NCI-H345 (cell line): ENCODE results near the gene KCNT1.

ENCODE experiments used
- DNase-seq: peaks from one replicate; lab custom pipeline; 2025; lab: John Stamatoyannopoulos, UW

KCNT1 gene

DNA sequence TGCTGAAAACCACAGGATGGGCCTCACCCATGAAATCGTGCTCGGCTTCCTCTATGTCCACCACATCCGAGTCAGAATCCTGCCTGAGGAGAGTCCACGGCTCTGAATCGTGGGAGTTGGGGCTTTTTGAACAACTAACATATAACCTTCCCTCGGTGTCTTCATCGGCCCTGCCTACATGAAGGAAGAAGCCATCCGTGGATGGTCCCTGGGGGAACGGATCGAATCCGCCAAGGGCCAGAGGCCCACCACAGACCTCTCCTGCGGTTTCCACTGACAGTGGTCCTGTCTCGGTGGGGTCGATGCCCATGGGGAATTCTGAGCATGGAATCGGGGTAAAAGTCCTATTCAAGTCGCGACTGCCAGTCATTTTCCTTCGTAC is 120.4 kb downstream of the KCNT1 start:
- no peak for DNase-seq

DNA sequence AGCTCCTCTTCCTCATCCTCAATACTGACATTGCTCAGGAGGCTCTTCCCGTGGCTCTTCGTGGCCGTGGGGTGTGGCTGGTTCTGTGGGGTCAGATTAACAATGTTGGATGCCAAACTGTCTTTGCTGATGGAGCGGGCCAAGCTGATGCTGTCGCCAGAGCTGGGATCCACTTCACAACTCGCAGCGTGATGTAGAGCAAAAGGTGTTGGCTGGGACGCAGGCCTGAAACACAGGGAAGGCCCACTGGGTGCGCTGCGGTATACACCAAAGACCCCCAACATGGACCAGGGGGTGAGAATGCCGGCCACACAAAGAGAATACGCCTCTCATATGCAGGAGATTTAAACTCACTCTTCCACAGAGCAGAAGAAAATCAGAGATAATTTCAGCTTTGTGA is 121.1 kb downstream of the KCNT1 start:
- no peak for DNase-seq

DNA sequence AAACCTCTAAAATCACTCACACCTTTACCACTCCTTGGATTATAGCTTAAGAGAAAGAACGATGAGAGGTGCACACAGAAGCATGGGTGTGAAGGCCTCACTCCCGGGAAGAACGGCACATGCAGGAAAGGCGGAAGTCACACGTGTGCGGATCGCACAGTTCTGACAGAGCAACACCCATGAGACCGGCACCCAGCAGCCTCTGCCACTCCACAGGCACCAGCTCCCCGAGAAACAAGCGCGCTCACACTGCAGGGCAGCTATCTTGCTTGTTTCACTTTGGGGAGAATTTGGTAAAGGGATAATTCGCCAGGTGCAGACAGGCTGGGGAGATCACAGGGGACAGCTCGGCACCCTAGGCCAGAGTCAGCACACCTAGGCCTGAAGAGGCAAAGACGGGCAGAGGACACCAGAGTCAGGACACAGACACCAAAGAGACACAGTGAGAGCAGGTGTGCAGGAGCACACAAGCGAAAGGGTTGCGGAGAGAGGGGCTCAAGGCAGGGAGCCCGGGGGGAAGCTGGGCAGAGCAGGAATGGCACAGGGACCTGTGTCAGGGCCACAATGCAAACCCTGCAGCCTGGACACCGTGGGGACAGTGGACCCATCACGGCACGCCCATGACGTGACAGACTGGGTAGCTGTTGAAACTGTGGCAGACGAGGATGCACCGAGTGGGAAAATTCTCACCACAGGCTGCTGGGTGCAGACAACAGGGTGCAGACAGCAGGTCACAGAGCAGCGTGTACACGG is 123.6 kb downstream of the KCNT1 start:
- DNase-seq = no peak

DNA sequence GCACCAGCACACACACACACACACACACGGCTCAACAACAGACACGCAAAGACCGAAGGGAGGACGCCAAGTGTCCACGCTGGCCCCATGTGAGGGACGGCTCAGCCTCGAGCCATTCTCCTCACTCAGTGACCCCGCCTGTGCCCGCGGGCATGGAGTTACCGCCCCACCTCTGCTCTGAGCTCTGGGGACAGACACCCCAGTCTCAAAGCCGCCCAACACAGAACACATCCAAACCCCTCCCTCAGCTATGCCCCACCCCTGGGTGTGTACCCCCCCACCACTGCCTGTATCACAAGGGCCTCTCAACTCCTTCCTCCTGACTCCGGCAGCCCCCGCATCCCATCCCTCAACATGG is 124.2 kb downstream of the KCNT1 start:
- DNase-seq = no peak

DNA sequence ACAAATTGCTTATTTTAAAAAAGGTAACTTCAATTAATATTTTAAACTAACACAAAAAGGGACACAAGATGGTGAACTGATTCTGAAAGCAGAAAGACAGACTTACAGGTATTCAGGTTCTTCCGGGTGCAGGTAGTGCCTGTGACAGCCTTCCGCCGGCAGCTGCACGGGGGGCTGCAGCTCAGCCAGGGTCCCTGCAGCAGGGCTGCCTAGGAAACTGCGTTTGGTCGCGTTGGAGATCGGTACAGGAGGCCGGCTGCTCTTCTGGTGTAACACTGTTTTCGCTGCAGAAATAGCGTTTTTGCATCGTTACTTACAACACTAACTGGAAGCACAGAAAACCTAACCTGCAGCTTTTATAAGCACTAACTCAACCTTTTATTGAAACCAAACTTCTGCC is 125.3 kb downstream of the KCNT1 start:
- no peak for DNase-seq

DNA sequence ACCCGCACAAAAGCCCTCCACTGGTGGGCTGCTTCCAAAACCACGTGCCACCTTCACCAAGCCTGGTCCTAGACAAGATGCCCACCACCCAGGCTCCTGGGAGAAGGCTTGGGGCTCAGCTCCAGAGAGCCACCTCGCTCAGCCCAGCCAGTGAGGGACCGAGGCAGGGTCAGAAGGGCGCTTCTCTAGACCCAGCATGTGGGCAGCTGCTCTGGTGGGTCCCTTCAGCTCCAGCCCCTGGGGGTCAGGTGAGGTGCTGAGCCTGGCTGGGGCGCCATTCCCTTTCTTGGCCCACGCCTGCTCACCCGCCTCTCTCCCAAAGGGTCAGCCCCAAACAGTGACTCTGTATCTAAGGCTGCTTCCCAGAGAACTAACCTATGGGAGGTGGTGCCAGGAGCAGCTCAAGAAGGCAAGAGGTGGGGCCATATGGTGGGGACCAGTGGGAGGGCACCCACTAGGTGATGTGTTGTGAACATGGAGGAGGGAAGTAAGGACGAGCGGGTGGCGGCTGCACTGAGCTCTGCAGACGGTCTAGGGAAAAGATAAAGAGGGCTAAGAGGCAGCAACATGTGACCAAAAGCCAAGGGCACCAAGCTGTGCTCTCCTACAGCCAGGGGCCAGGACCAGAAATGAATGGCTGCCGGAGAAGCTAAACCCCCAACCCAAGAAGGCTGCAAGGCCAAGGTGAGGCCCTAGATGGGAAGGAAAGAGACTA is 126.0 kb downstream of the KCNT1 start:
- no peak for DNase-seq

DNA sequence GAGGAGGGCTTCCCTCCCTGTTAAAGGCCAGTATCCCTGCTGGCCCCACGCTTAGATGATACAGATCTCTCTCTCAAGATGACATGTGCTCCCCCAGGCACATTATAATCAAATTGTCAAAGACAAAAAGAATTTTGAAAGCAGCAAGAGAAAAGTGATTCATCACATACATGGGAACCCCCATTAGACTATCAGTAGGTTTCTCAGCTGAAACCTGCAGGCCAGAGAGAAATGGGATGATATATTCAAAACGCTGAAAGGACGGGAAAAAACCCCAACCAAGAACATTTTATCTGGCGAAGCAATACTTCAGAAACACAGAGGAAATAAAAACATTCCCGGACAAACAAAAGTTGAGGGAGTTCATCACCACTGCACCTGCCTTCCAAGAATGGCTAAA is 126.7 kb downstream of the KCNT1 start:
- no peak for DNase-seq

DNA sequence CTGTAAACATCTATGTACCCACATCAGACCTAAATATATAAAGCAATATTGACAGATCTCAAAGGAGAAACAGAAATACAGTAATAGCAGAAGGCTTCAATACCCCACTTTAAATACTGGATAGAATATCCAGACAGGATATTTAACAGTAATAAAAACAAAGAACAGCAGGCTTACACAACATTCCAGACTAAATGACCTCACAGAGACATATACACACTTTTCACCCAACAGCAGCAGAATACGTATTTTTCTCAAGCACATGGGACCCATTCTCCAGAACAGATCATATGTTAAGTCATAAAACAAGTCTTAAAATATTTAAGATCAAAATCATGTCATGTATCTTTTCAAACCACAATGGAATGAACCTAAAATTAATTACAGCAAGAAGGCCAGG is 128.5 kb downstream of the KCNT1 start:
- no peak for DNase-seq

DNA sequence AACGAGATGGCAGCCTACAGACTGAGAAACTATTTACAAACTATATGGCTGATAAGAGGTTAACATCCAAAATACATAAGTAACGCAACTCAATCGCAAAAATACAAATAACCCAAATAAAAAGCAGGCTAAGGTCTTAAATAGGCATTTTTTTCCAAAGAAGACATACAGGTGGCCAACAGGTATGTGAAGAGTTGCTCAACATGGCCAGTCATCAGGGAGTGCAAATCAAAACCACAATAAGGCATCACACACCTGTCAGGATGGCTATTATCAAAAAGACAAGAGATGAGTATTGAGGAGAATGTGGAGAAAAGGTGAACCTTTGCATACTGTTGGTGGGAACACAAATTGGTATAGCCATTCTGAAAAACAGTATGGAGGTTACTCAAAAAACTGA is 131.9 kb downstream of the KCNT1 start:
- no peak for DNase-seq

DNA sequence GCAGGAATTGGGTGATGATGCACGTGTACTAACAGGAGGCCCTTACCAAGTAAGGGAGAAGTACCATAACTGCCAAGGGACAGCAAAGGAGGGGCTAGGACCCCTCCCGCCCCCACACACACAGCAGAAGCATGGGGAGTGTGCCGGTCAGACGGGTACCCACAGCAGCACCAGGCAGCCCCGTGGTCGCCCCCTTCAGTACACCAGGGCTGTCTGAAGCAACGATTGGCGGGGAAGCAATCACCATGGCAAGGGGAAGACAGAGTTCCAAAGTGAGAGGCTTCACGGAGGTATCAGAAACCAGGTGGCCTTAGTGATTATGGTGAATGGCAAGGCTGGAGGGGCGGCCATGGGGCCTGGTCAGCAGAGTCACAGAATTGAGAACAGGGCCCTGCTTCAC is 133.1 kb downstream of the KCNT1 start:
- no peak for DNase-seq

DNA sequence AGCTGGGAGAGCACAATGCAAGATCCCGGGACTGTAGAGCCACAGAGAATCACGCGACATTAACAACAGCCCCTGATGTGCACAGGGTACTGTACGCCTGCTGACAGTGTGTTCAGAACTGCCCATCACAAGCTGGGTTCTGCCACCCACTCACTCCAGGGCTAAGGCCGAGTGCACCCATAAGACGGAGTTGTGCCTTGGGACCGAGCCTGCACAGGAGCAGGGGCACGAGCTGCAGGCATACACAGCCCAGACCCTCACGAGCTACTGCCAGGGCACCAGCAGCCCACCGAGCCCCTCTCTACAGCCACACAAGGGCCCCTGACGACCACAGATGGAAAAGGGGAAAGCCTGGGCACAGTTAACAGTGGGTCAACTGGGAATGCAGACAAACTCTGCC is 137.5 kb downstream of the KCNT1 start:
- DNase-seq = no peak

DNA sequence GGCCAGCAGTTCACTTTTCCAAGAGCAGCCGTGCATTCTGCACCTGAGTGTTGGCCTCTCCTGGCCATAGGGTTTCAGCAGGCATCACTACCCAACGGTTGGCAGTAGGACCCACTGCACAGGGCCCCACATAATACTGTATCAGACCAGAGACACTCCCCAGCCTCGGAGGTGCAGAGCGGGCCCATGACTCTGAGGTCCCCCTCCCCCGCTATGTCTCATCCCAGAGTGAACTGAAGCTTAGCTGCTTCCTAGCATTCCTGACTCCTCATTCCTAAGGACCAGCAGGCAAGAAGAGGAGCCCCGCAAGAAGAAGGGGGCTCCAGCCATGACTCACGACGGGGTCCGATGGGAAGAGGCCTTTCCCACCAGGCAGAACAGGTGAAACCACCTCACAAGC is 138.1 kb downstream of the KCNT1 start:
- no peak for DNase-seq

DNA sequence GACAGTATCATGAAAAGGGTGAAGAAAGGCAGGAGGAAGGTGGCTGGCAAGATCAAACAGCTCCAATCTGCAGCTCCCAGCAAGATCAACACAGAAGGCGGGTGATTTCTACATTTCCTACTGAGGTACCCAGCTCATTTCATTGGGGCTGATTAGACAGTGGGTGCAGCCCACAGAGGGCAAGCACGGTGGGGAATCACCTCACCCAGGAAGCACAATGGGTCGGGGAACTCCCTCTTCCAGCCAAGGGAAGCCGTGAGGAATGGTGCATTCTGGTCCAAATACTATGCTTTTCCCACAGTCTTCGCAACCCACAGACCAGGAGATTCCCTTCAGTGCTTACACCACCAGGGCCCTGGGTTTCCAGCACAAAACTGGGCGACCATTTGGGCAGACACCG is 138.6 kb downstream of the KCNT1 start:
- no peak for DNase-seq
